Tibial nerve (tissue), 4 donors: Measurements from ENCODE around the gene IFTAP.

Experiments
- CTCF ChIP-seq, 5 experiments: fragments of 200-600 bp in 3 of 5; fragments of 450-650 bp in 2 of 5; sonication (generic) in 3 of 5; IDR thresholded peaks; one replicate each; pipeline ENCODE4 v1.5.1; 2016 to 2019; ENCODE audit warnings: antibody characterized with exemption in 5 of 5, mild to moderate bottlenecking in 3 of 5, moderate library complexity in 2 of 5
- EP300 ChIP-seq, 2 donors: sonication (generic); formaldehyde crosslinking; IDR thresholded peaks; one replicate each; pipeline ENCODE4 v1.6.1; 2017; ENCODE audit warnings: antibody characterized with exemption in 2 of 2, mild to moderate bottlenecking in 1 of 2
- POLR2A ChIP-seq, 2 donors: fragments of 450-650 bp; IDR thresholded peaks; one replicate each; pipeline ENCODE4 v1.6.1; 2017; ENCODE audit warnings: antibody characterized with exemption in 2 of 2, mild to moderate bottlenecking in 2 of 2, moderate library complexity in 2 of 2

GRCh38 chr11:36583667-36584066 lies 10.6 kb upstream of the IFTAP start:
- TF ChIP-seq CTCF (IDR thresholded peaks at IDR 0.05), result no peak
- no peak for TF ChIP-seq EP300 (IDR thresholded peaks at IDR 0.05)
- TF ChIP-seq POLR2A (IDR thresholded peaks at IDR 0.05), result no peak
